Activated CD4-positive, alpha-beta memory T cell treated with anti-CD3 and anti-CD28 coated beads for 36 hours (primary cell): Measurements from ENCODE around the gene EQTN. TPM values are rescaled to one million over a fixed set of nuclear protein-coding genes. Genes with fewer than 3 reads are reported as not detected.

ENCODE experiments used
- CTCF ChIA-PET: fragments of 350-600 bp; sonication (Branson Sonifier 250); formaldehyde crosslinking; loops from one replicate; lab custom pipeline; 2021; ENCODE audit warnings: antibody characterized with exemption, inconsistent platforms; lab: Charles Lee
- POLR2A ChIA-PET: fragments of 350-600 bp; sonication (Branson Sonifier 250); formaldehyde crosslinking; loops from one replicate; lab custom pipeline; 2021; ENCODE audit warnings: antibody characterized with exemption; lab: Charles Lee
- DNase-seq: peaks from one replicate; pipeline ENCODE4 v3.0.0-alpha.2; 2020
- H3K27ac Mint-ChIP-seq: one replicate; pipeline ENCODE4 v1.8.0; 2021; ENCODE audit warnings: mixed read lengths
- H3K27me3 Mint-ChIP-seq: one replicate; pipeline ENCODE4 v1.8.0; 2021; ENCODE audit warnings: mixed read lengths
- H3K36me3 Mint-ChIP-seq: one replicate; pipeline ENCODE4 v1.8.0; 2021; ENCODE audit warnings: mixed read lengths
- H3K4me1 Mint-ChIP-seq: one replicate; pipeline ENCODE4 v1.8.0; 2021; ENCODE audit warnings: low read depth, mixed read lengths
- H3K4me3 Mint-ChIP-seq: one replicate; pipeline ENCODE4 v1.8.0; 2021; ENCODE audit warnings: mild to moderate bottlenecking, mixed read lengths
- H3K9me3 Mint-ChIP-seq: one replicate; pipeline ENCODE4 v1.8.0; 2021; ENCODE audit warnings: mixed read lengths
- intact Hi-C: fragments of 100-400 bp; cut with micrococcal nuclease; formaldehyde crosslinking; loops from one replicate; pipeline ENCODE4 v1.15.1; 2023
- total RNA-seq, 2 experiments: library from RNA; stranded (reverse); gene quantifications; one replicate each; pipeline ENCODE4 v1.2.3, GENCODE V29; 2021

Gene EQTN
- total RNA-seq, 2 experiments from 2014 or later: not detected

DNA sequence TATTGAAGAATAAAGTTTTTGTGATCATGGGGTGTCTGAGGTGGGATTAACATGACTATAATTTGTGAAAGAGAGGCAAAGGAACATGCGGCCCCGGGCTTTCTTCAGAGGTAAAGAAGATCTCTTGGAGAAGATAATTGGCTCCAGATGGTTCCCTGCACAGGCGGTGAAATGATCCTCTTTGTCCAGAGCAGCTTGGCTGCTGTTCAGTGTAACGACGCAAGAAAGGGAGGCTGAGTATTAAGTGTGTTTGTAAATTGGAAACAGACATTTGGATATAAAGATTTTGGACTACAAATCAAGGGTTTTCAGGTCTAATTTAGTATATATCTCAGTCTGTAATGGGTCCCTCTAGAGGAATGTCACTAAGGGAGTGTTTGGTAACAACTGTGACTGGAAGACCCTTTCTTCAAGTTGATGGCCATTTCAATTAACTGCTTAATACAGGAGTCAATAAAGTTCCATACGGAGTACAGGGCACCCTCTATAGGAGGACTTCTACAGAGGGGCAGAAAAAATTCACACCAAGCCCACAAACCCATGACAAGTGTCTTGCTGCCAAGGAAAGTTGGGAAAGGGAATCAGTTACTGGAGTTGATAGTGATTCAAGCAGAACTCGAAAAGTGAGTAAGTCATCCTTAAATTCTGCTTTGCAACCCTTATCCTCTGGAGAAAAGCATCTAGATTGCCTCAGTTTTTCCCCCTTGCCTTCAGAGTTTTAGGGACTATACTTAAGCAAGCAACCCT, 4.1 kb downstream of the EQTN start:
- Mint-ChIP-seq H3K27me3 (peaks cover 6% of the 10 kb centered on the region), H3K4me1 (no peaks in the 10 kb centered on the region), H3K4me3 (no peak overlapping the region), H3K9me3 (no peaks in the 10 kb centered on the region), H3K36me3 (no peaks in the 10 kb centered on the region), H3K27ac (no peak overlapping the region)
- intact Hi-C loops: no loop called here
- POLR2A ChIA-PET: no interaction called here
- no peak for DNase-seq
- CTCF ChIA-PET: no interaction called here

DNA sequence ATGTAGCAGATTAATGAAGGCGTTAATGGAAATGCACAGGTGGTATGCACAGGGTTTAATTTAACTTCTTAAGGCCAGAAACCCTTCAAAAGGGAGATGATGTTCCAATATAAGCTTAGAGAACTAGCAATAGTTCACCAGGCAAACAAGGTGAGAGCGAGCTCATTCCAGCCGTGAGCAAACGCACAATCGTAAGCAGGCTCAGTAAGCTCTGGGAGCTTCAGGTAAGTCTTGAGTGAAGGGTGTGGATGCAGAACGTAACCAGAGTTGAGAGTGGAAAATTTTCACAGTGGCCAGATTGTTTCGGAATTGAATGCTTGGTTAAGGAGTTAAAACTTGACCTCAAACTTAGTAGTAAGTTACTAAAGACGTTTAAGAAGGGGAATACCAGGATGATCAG, 5.7 kb downstream of the EQTN start:
- Mint-ChIP-seq H3K9me3 (no peaks in the 10 kb centered on the region), H3K4me1 (no peaks in the 10 kb centered on the region), H3K27ac (no peak overlapping the region), H3K36me3 (no peaks in the 10 kb centered on the region), H3K27me3 (peaks cover 9% of the 10 kb centered on the region), H3K4me3 (no peak overlapping the region)
- DNase-seq: no peak
- intact Hi-C loops: no loop called here
- POLR2A ChIA-PET: no interaction called here
- CTCF ChIA-PET: no interaction called here

DNA sequence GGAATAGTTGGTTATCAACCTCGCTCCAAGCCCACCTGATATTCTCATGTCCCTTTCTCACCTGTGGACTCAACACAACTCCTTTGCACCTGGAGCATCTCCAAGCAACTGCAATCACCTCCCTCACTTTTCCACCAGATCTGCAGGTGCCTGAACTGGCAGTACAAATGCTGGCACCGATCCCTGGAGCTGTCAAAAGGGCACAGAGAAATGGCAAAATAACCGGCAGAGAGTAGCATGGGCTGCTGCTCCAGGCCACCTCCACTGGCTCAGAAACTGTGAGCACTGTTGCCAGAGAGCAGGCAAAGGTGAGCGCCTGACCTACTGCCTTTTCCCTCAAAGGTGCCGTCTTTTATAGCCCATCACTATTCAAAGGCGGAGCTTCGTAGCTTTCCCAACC, 14.7 kb downstream of the EQTN start:
- H3K27ac Mint-ChIP-seq: no peak overlapping the region
- no peaks in the 10 kb centered on the region for H3K9me3 Mint-ChIP-seq
- H3K4me3 Mint-ChIP-seq: no peak overlapping the region
- POLR2A ChIA-PET: no interaction called here
- peaks cover 5% of the 10 kb centered on the region for H3K27me3 Mint-ChIP-seq
- intact Hi-C loops: no loop called here
- no peaks in the 10 kb centered on the region for H3K36me3 Mint-ChIP-seq
- CTCF ChIA-PET: no interaction called here
- H3K4me1 Mint-ChIP-seq: no peaks in the 10 kb centered on the region
- DNase-seq: no peak

DNA sequence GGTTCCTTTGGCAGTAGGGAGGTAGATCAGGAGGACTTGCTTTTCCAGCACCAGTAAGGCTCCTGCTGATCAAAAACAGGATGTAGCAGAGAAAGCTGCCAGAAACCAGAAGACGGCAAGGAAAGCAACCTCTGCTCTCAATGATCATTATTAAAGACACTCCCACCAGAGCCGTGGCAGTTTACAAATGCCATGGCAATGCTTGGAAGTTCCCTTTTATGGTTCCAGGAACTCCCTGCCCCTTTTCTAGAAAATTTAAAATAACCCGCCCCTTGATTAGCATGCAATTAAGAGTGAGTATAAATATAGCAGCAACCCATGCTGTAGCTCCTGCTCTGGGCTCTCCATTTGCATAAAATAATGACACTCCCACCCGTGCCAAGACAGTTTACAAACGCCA, 16.1 kb downstream of the EQTN start:
- H3K4me3 Mint-ChIP-seq: no peak overlapping the region
- no peak for DNase-seq
- H3K9me3 Mint-ChIP-seq: no peaks in the 10 kb centered on the region
- POLR2A ChIA-PET: no interaction called here
- peaks cover 2% of the 10 kb centered on the region for H3K27me3 Mint-ChIP-seq
- H3K27ac Mint-ChIP-seq: no peak overlapping the region
- CTCF ChIA-PET: no interaction called here
- intact Hi-C loops: no loop called here
- no peaks in the 10 kb centered on the region for H3K4me1 Mint-ChIP-seq
- H3K36me3 Mint-ChIP-seq: no peaks in the 10 kb centered on the region

DNA sequence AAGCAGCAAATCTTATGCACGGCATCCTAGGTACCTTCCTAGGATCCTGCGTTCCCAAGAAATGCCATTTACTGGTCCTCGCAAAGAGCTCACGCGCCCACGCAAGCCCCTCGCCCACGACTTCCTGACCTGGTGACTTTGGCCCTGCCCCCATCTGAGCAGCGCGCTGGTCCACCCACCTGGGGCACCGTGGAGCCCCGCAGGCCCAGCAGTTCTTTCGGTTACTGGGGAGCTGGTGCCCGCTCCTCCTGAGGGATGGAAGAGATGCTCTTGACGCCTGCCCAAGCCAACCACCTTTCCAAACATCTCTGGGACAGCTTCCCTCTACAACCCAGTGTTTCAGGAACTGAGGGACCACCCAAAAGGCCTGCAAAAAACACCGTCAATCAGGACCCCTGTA, 16.7 kb downstream of the EQTN start:
- intact Hi-C loops: no loop called here
- Mint-ChIP-seq H3K36me3 (no peaks in the 10 kb centered on the region), H3K27ac (no peak overlapping the region), H3K4me3 (no peak overlapping the region), H3K9me3 (no peaks in the 10 kb centered on the region), H3K4me1 (no peaks in the 10 kb centered on the region), H3K27me3 (peaks cover 2% of the 10 kb centered on the region)
- ChIA-PET POLR2A (no interaction called here), CTCF (interaction anchor here (0.6 kb wide), 1 partner anchor 252 kb away, joined by 3 read pairs; no protein-coding TSS in a partner anchor)
- DNase-seq: no peak

DNA sequence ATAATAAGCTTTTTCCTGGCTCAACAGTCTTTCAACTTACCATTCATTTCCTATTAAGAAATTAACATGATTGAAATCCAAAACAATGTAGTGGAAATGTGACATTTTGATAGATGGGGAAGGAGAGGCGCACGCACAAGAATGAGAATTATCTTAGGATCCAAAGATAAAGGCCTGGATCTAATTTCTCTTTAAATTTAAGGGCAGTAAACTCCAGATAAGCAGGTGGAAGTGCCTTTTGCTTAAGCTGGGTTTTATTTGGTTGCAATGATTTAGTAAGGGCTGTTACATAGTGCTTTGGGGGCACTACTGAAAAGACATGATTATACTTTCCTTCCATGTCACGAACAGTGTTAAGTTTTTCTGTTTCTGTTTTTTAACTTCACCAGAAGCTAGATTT, 17.3 kb downstream of the EQTN start:
- no peaks in the 10 kb centered on the region for H3K9me3 Mint-ChIP-seq
- H3K36me3 Mint-ChIP-seq: no peaks in the 10 kb centered on the region
- no peak overlapping the region for H3K4me3 Mint-ChIP-seq
- intact Hi-C loops: no loop called here
- ChIA-PET POLR2A (no interaction called here), CTCF (interaction anchor here (1.4 kb wide), 1 partner anchor 53 kb away, joined by 4 read pairs; no protein-coding TSS in a partner anchor)
- H3K4me1 Mint-ChIP-seq: no peaks in the 10 kb centered on the region
- no peak overlapping the region for H3K27ac Mint-ChIP-seq
- DNase-seq: no peak
- peaks cover 2% of the 10 kb centered on the region for H3K27me3 Mint-ChIP-seq

DNA sequence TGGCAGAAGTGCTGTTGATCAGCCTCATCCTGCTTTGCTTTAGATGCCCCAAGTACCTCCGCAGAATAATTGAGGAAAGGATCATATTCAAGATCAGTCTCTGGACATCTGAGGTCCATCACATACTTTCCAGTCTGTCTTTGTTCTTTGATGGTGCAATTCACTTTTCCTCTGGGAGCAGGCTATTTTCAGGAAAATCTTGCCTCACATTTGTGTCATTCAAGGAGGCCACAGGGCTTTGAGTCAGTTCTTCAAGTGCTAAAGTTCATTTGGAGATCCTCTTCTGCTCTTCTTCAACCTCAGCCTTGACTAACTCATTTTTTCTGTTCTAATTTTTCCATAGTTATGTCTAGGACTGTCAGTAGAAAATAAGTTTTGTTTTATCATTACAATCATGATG, 18.6 kb downstream of the EQTN start:
- ChIA-PET POLR2A (no interaction called here), CTCF (interaction anchor here (1.4 kb wide), 1 partner anchor 55 kb away, joined by 4 read pairs; no protein-coding TSS in a partner anchor)
- intact Hi-C loops: no loop called here
- Mint-ChIP-seq H3K27ac (no peak overlapping the region), H3K4me1 (no peaks in the 10 kb centered on the region), H3K4me3 (no peak overlapping the region), H3K27me3 (no peaks in the 10 kb centered on the region), H3K36me3 (no peaks in the 10 kb centered on the region), H3K9me3 (no peaks in the 10 kb centered on the region)
- no peak for DNase-seq

DNA sequence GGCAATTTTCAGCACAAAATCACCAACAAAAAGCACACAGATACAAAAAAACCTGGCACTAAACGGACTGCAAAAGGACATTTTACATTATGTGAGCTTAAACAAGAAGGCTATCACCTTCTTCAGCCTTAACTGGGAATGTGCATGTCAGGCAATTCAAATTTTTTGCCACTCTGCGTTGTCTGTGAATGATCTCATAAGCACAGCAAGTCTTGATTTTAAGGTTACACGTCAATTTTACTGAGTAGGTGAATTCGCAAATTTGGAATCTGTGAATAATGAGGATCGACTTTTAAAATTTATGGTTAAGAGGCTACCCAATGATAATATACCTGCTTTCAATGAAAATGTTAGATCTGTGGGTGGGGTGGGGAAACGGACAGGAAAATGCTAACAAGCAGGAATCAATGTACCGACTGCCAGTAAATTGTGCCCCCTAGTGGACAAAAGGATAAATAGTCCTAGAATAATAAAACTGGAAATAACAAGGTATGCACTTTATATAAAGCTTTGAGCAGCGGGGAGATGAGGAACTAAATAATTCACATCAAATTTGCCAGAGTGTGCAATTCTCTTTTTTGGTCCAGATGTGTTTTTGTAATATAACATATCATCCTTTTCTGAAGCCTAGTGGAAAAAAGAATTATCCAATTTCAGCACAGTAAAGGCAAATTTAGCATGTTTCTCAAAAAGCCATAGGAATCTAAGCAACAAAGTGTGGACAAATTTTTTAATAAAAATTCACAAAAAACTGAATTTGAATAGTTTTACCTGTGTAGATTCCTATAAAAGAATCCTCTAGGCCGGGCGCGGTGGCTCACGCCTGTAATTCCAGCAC, 20.5 kb downstream of the EQTN start:
- CTCF ChIA-PET: interaction anchor here (1.3 to 1.7 kb wide), 4 partner anchors 17 to 246 kb away, joined by 3 to 9 read pairs (median 5); no protein-coding TSS in a partner anchor
- no peak for DNase-seq
- no peaks in the 10 kb centered on the region for H3K4me1 Mint-ChIP-seq
- no peaks in the 10 kb centered on the region for H3K36me3 Mint-ChIP-seq
- POLR2A ChIA-PET: no interaction called here
- H3K27me3 Mint-ChIP-seq: no peaks in the 10 kb centered on the region
- intact Hi-C loops: loop anchor here (1.0 kb wide), 2 partner anchors 242 to 532 kb away; no protein-coding TSS in a partner anchor
- H3K27ac Mint-ChIP-seq: no peak overlapping the region
- H3K4me3 Mint-ChIP-seq: no peak overlapping the region
- no peaks in the 10 kb centered on the region for H3K9me3 Mint-ChIP-seq

DNA sequence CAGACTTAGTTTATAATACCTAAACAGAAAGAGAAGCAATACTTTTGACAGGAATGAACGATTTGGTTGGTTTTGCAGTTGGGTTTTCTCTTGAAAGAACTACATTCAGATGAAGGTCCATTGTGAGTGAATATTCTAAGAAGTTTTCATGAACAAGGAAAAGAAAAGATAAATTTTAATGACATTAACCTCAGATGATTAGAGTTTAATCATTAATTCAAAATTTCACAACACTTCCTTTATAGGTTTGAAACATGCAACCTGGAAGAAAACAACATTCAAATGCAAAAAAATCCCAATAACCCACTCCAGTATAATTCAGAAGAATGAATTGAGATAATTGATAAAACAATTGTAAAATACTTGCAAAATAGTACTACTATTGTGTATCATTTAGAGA, 23.8 kb downstream of the EQTN start:
- H3K4me1 Mint-ChIP-seq: no peaks in the 10 kb centered on the region
- no peak overlapping the region for H3K27ac Mint-ChIP-seq
- no peaks in the 10 kb centered on the region for H3K9me3 Mint-ChIP-seq
- H3K27me3 Mint-ChIP-seq: no peaks in the 10 kb centered on the region
- intact Hi-C loops: no loop called here
- ChIA-PET POLR2A (no interaction called here), CTCF (interaction anchor here (0.6 kb wide), 1 partner anchor 1501 kb away, joined by 3 read pairs; no protein-coding TSS in a partner anchor)
- no peak overlapping the region for H3K4me3 Mint-ChIP-seq
- H3K36me3 Mint-ChIP-seq: no peaks in the 10 kb centered on the region
- DNase-seq: no peak

DNA sequence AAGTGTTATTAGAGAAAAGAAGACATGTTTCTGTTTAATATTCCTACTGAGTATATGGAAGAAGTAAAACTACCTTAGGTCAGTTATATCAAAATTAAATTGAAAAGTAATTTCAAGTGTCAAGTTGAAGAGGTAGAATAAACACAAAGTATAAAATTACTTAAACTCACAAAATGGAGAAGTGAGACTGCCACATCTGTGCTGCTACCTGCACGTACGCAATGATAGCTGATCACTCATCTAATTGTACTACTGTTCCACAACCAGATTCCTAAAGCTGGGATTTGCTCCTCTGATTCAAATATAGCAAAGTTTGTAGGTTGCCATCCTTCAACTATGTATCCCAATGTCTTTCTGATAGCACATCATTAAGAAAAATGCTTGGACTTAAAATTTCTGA, 24.8 kb downstream of the EQTN start:
- Mint-ChIP-seq H3K4me3 (no peak overlapping the region), H3K36me3 (no peaks in the 10 kb centered on the region), H3K9me3 (no peaks in the 10 kb centered on the region), H3K27me3 (no peaks in the 10 kb centered on the region), H3K27ac (no peak overlapping the region), H3K4me1 (no peaks in the 10 kb centered on the region)
- ChIA-PET POLR2A (no interaction called here), CTCF (no interaction called here)
- intact Hi-C loops: no loop called here
- no peak for DNase-seq

DNA sequence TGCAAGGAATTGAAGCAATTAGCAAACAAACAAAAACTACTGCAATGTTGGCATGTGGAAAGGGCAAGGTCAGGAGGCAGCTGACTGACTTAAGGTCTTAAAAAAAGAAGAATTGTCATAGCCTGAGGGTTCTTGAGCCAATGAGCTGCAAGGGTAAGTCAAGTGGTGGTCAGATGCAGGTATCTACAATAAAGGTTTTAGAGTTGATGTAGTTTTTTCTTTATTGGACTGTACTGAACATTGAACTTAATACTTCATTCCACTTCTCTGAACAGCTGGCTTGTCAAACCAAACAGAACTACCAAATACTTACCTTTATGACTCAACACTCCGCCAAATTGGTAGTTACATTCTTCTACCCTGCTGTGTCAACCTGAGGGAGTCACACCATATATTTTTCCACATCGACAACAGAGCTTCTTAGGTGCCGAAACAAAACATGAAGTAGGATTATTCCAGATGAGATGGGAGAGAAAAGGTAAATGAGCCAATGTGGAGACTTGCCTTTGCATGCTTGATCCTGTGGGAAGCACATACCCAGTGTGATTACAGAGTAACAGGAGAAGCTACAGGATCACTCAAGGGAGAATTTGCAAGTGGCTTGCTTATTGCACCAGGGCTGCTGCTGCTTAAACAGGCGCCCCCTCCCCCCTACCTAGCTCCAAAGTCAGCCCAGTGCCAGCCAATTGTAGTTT, 35.3 kb downstream of the EQTN start:
- Mint-ChIP-seq H3K27me3 (no peaks in the 10 kb centered on the region), H3K4me1 (no peaks in the 10 kb centered on the region), H3K27ac (no peak overlapping the region), H3K36me3 (no peaks in the 10 kb centered on the region), H3K9me3 (no peaks in the 10 kb centered on the region), H3K4me3 (no peak overlapping the region)
- POLR2A ChIA-PET: no interaction called here
- CTCF ChIA-PET: no interaction called here
- intact Hi-C loops: no loop called here
- no peak for DNase-seq
